Neuronal stem cell (in vitro differentiated cells): ENCODE results near the gene CATSPER3.

ENCODE experiments used
- DNase-seq: peaks from one replicate; pipeline ENCODE4 v3.0.0-alpha.2; 2013; ENCODE audit warnings: low spot score
- H2AFZ ChIP-seq: one replicate; pipeline ENCODE4 v1.6.1; 2013; ENCODE audit warnings: mild to moderate bottlenecking, low read length, inconsistent platforms
- H2AK5ac ChIP-seq: 2 replicates; pipeline ENCODE4 v1.6.1; 2013; ENCODE audit warnings: low read depth, mild to moderate bottlenecking, inconsistent platforms, low read length, moderate library complexity, mixed read lengths
- H2BK120ac ChIP-seq: 2 replicates; pipeline ENCODE4 v1.6.1; 2013; ENCODE audit warnings: low read depth, mild to moderate bottlenecking, inconsistent platforms, low read length, moderate library complexity, mixed read lengths
- H2BK12ac ChIP-seq: one replicate; pipeline ENCODE4 v1.6.1; 2013; ENCODE audit warnings: low read length, inconsistent platforms
- H2BK15ac ChIP-seq: 2 replicates; pipeline ENCODE4 v1.6.1; 2013; ENCODE audit warnings: mild to moderate bottlenecking, low read length, inconsistent platforms, mixed read lengths
- H2BK5ac ChIP-seq: one replicate; pipeline ENCODE4 v1.6.1; 2013; ENCODE audit warnings: inconsistent platforms, mild to moderate bottlenecking, low read length, moderate library complexity
- H3K14ac ChIP-seq: one replicate; pipeline ENCODE4 v1.6.1; 2013; ENCODE audit warnings: low read length, inconsistent platforms
- H3K18ac ChIP-seq: 2 replicates; pipeline ENCODE4 v1.6.1; 2013; ENCODE audit warnings: low read length, inconsistent platforms
- H3K23ac ChIP-seq: 2 replicates; pipeline ENCODE4 v1.6.1; 2013; ENCODE audit warnings: low read depth, mild to moderate bottlenecking, mixed read lengths, low read length, inconsistent platforms; ENCODE audit not compliant: poor library complexity
- H3K27ac ChIP-seq: replicated peaks from 3 replicates; pipeline ENCODE4 v1.5.1; 2013; ENCODE audit warnings: low read length, inconsistent platforms
- H3K27me3 ChIP-seq, 3 experiments: 2 replicates each; pipeline ENCODE4 v1.6.1; 2013; ENCODE audit warnings: low read length in 3 of 3, mild to moderate bottlenecking in 2 of 3, inconsistent platforms in 1 of 3, low read depth in 1 of 3, mixed read lengths in 1 of 3, moderate library complexity in 1 of 3; ENCODE audit not compliant: control insufficient read depth in 3 of 3, insufficient read depth in 3 of 3
- H3K36me3 ChIP-seq, 2 donors: replicated peaks in 1 of 2; 2 replicates each; pipeline ENCODE4 v1.6.1; 2013; ENCODE audit warnings: low read length in 2 of 2; ENCODE audit not compliant: control insufficient read depth in 2 of 2, insufficient read depth in 2 of 2
- H3K4ac ChIP-seq: 2 replicates; pipeline ENCODE4 v1.6.1; 2013; ENCODE audit warnings: inconsistent platforms, mild to moderate bottlenecking, low read length, moderate library complexity
- H3K4me1 ChIP-seq, 2 donors: 1 replicate in 1 of 2; 2 replicates in 1 of 2; pipeline ENCODE4 v1.6.1; 2013; ENCODE audit warnings: low read length in 2 of 2, low read depth in 1 of 2; ENCODE audit not compliant: control insufficient read depth in 2 of 2, insufficient read depth in 1 of 2
- H3K4me2 ChIP-seq: one replicate; pipeline ENCODE4 v1.6.1; 2013; ENCODE audit warnings: mild to moderate bottlenecking, low read length, inconsistent platforms; ENCODE audit not compliant: insufficient read depth, poor library complexity, severe bottlenecking
- H3K4me3 ChIP-seq, 2 donors: 2 replicates each; pipeline ENCODE4 v1.5.1; 2013; ENCODE audit warnings: low read length in 2 of 2, mild to moderate bottlenecking in 2 of 2, inconsistent platforms in 1 of 2, moderate library complexity in 1 of 2
- H3K79me1 ChIP-seq: one replicate; pipeline ENCODE4 v1.6.1; 2013; ENCODE audit warnings: low read depth, mild to moderate bottlenecking, inconsistent platforms, low read length, moderate library complexity
- H3K9ac ChIP-seq: one replicate; pipeline ENCODE4 v1.6.1; 2013; ENCODE audit warnings: mild to moderate bottlenecking, low read depth, low read length, inconsistent platforms; ENCODE audit not compliant: poor library complexity
- H3K9me3 ChIP-seq, 2 donors: replicated peaks in 1 of 2; 2 replicates each; pipeline versions ENCODE3 to v1.6.1; 2013; ENCODE audit warnings: low read length in 2 of 2, mild to moderate bottlenecking in 2 of 2, inconsistent platforms in 1 of 2, low read depth in 1 of 2, mixed read lengths in 1 of 2, moderate library complexity in 1 of 2; ENCODE audit not compliant: control insufficient read depth in 2 of 2, insufficient read depth in 1 of 2
- H4K8ac ChIP-seq: one replicate; pipeline ENCODE4 v1.6.1; 2013; ENCODE audit warnings: low read depth, mild to moderate bottlenecking, inconsistent platforms, low read length, moderate library complexity
- H4K91ac ChIP-seq: one replicate; pipeline ENCODE4 v1.6.1; 2013; ENCODE audit warnings: low read length, low read depth, mild to moderate bottlenecking, inconsistent platforms; ENCODE audit not compliant: poor library complexity
- WGBS, 2 donors: extraction: QIAGEN DNeasy Blood & Tissue Kit; methylation state at CpG; one replicate each; pipeline ENCODE4 v1.1.7; 2013; ENCODE audit warnings: missing lambda C conversion rate in 2 of 2, mixed read lengths in 1 of 2; ENCODE audit not compliant: insufficient read length in 2 of 2, insufficient replicate concordance in 1 of 2; ENCODE audit errors: extremely low coverage in 2 of 2; 5-methylcytosine and 5-hydroxymethylcytosine counted together

The CATSPER3 gene

DNA sequence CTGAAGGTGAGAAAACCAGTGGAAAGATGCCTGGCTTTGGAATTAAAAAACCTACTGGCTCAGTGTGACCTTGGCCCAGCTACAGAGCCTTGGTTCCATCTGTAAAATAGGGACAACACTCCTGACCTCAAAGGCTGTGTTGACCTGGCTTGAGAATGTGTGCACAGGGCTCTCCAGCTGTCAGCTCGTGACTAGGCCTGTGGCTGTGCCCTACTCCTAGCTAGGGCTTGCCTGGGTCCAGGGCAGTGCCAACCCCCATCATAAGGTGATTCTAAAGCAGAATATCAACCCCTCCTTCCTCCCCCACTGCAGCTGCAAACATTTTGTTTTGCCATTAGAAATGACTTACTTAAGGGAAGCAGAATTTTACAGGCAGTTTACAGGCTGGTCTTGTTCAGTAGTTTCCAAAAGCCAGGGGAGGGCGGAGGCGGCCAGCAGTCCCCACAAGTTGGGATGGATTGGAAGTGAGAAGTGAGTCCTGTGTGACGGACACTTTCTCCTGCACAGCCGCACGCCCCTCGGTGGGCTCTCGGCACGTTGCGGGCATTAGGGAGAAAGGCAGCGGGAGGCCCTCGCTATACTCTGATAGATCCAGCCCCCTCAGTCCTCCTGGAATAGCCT lies 59.0 kb downstream of the CATSPER3 start:
- H4K8ac ChIP-seq: no peak overlapping the region
- no peak overlapping the region for H2AFZ ChIP-seq
- DNase-seq: no peak
- H2BK12ac ChIP-seq: no peak overlapping the region
- H2AK5ac ChIP-seq: peak overlapping the region; percentile 30
- no peak overlapping the region for H3K14ac ChIP-seq
- no peak overlapping the region for H3K27ac ChIP-seq
- WGBS, 2 donors: no CpG with 5 or more reads among the region's 12 CpGs
- H2BK120ac ChIP-seq: no peak overlapping the region
- H3K18ac ChIP-seq: no peak overlapping the region
- H3K4ac ChIP-seq: no peak overlapping the region
- no peak overlapping the region for H3K9ac ChIP-seq
- H3K27me3 ChIP-seq: peaks cover 45 to 86% (median 72%) of the 10 kb centered on the region in 3 experiments
- no peak overlapping the region for H3K23ac ChIP-seq
- no peak overlapping the region for H3K4me2 ChIP-seq
- peaks cover 0 to 3% of the 10 kb centered on the region in 2 donors for H3K9me3 ChIP-seq
- no peaks in the 10 kb centered on the region for H3K36me3 ChIP-seq
- H4K91ac ChIP-seq: no peak overlapping the region
- H2BK15ac ChIP-seq: no peak overlapping the region
- peaks cover 5% of the 10 kb centered on the region for H3K79me1 ChIP-seq
- peaks cover 0 to 3% of the 10 kb centered on the region in 2 donors for H3K4me1 ChIP-seq
- no peak overlapping the region for H3K4me3 ChIP-seq
- no peak overlapping the region for H2BK5ac ChIP-seq

DNA sequence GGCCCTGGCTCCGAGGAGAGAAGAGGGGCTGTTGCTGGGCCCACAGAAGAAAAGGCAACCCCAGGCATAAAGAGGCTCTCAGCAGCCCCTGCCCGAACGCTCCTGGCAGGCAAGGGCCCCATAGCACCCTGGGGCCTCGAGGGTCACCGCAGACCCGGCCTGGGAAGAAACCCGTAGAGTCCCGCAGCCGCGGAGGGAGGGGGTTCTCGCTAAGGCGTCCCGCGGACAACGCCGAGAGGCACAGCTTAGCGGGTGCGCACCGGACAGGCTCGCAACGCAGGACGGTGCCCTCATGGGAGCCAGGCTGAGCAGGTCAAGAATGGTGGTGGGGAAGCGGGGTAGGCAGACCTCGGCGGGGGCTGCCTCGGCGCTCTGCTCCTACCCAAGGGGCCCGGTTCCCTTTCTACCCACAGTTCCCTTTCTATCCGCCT lies 59.6 kb downstream of the CATSPER3 start:
- Histone ChIP-seq H2BK120ac (no peak overlapping the region), H3K14ac (peak overlapping the region; percentile 44), H3K9ac (no peak overlapping the region), H2AFZ (no peak overlapping the region), H4K8ac (no peak overlapping the region), H3K4ac (no peak overlapping the region), H3K18ac (peak overlapping the region; percentile 60), H3K36me3 (no peaks in the 10 kb centered on the region), H2BK12ac (no peak overlapping the region), H2BK15ac (no peak overlapping the region), H3K4me2 (no peak overlapping the region), H3K9me3 (peaks cover 0 to 3% of the 10 kb centered on the region in 2 donors), H2BK5ac (no peak overlapping the region), H2AK5ac (peak overlapping the region; percentile 30), H4K91ac (no peak overlapping the region), H3K27ac (no peak overlapping the region), H3K23ac (no peak overlapping the region), H3K27me3 (peaks cover 47 to 89% (median 76%) of the 10 kb centered on the region in 3 experiments), H3K4me1 (peaks cover 0 to 3% of the 10 kb centered on the region in 2 donors), H3K4me3 (no peak overlapping the region), H3K79me1 (peaks cover 5% of the 10 kb centered on the region)
- DNase-seq: no peak
- WGBS, 2 donors: no CpG with 5 or more reads among the region's 29 CpGs

- Histone ChIP-seq H3K14ac (peak overlapping the region; percentile 44), H3K4me3 (no peak overlapping the region), H3K4me2 (no peak overlapping the region), H2AK5ac (peak overlapping the region; percentile 58), H3K4me1 (peaks cover 0 to 3% of the 10 kb centered on the region in 2 donors), H3K27me3 (peaks cover 50 to 93% (median 80%) of the 10 kb centered on the region in 3 experiments), H2BK5ac (no peak overlapping the region), H4K91ac (no peak overlapping the region), H2BK12ac (no peak overlapping the region), H3K9ac (no peak overlapping the region), H3K9me3 (peaks cover 0 to 3% of the 10 kb centered on the region in 2 donors), H3K23ac (no peak overlapping the region), H4K8ac (no peak overlapping the region), H3K79me1 (peaks cover 5% of the 10 kb centered on the region), H3K4ac (no peak overlapping the region), H2BK15ac (peak overlapping the region; percentile 56), H3K27ac (no peak overlapping the region), H3K18ac (peak overlapping the region; percentile 82), H2AFZ (peak overlapping the region; percentile 14), H2BK120ac (no peak overlapping the region), H3K36me3 (no peaks in the 10 kb centered on the region)
- no CpG with 5 or more reads among the region's 79 CpGs for WGBS, 2 donors
- DNase-seq: no peak
Measured at GRCh38 chr5:135027697-135028615, 60.2 kb downstream of the CATSPER3 start.
